Measurements from ENCODE around the gene CHIC1.

- TF ChIP-seq SP1 (CRISPR knock-in tag; conservative IDR thresholded peaks at IDR 0.05) (no peak), CTCF (IDR thresholded peaks at IDR 0.05) (no peak), ZBTB43 (CRISPR knock-in tag; IDR thresholded peaks at IDR 0.05) (no peak), GABPB1 (CRISPR knock-in tag; IDR thresholded peaks at IDR 0.05) (no peak), ZNF121 (CRISPR knock-in tag; IDR thresholded peaks at IDR 0.05) (no peak), HMGXB4 (CRISPR knock-in tag; IDR thresholded peaks at IDR 0.05) (no peak), SMAD3 (CRISPR knock-in tag; IDR thresholded peaks at IDR 0.05; ENCODE audit: borderline replicate concordance) (no peak), TEAD1 (CRISPR knock-in tag; IDR thresholded peaks at IDR 0.05) (no peak), NR2C2 (CRISPR knock-in tag; IDR thresholded peaks at IDR 0.05) (no peak), TEAD4 (CRISPR knock-in tag; IDR thresholded peaks at IDR 0.05) (no peak), E2F5 (CRISPR knock-in tag; IDR thresholded peaks at IDR 0.05) (no peak), ATF2 (CRISPR knock-in tag; IDR thresholded peaks at IDR 0.05; ENCODE audit: borderline replicate concordance, low read depth) (no peak), CREM (CRISPR knock-in tag; IDR thresholded peaks at IDR 0.05) (no peak), CREB1 (CRISPR knock-in tag; IDR thresholded peaks at IDR 0.05) (no peak)
Observed at GRCh38 chrX:73681408-73681807, 118.4 kb downstream of the CHIC1 start.
